HUES6 (cell line): ENCODE measurements around the gene ZNF639.
"Not testable (repeated sequence)": the region's sequence is repeated elsewhere in the genome, so short reads cannot be mapped to it uniquely, and the experiment has no call there.

Experiments used
- H3K27ac ChIP-seq: 2 replicates; pipeline ENCODE4 v1.7.0; 2013; ENCODE audit warnings: low read depth, mild to moderate bottlenecking, low read length, inconsistent platforms
- H3K27me3 ChIP-seq: 2 replicates; pipeline ENCODE4 v1.6.1; 2013; ENCODE audit warnings: low read length; ENCODE audit not compliant: control insufficient read depth, insufficient read depth
- H3K36me3 ChIP-seq: 2 replicates; pipeline ENCODE4 v1.6.1; 2013; ENCODE audit warnings: low read length; ENCODE audit not compliant: control insufficient read depth, insufficient read depth
- H3K4me1 ChIP-seq: 2 replicates; pipeline ENCODE4 v1.6.1; 2013; ENCODE audit warnings: low read length; ENCODE audit not compliant: control insufficient read depth, insufficient read depth
- H3K4me3 ChIP-seq: 2 replicates; pipeline ENCODE4 v1.5.1; 2013; ENCODE audit warnings: low read depth, low read length
- H3K9ac ChIP-seq: one replicate; pipeline ENCODE4 v1.6.1; 2013; ENCODE audit warnings: mild to moderate bottlenecking, low read length
- H3K9me3 ChIP-seq: 2 replicates; pipeline ENCODE4 v1.6.1; 2013; ENCODE audit warnings: low read depth, low read length; ENCODE audit not compliant: control insufficient read depth, insufficient read depth

ZNF639 gene

GRCh38 chr3:179289295-179289694 is 33.5 kb upstream of the ZNF639 start:
- Histone ChIP-seq H3K9ac (no peak overlapping the region), H3K4me1 (no peaks in the 10 kb centered on the region), H3K9me3 (no peaks in the 10 kb centered on the region), H3K36me3 (no peaks in the 10 kb centered on the region), H3K27me3 (no peaks in the 10 kb centered on the region), H3K4me3 (no peak overlapping the region), H3K27ac (no peak overlapping the region)

GRCh38 chr3:179292450-179292849 is 30.4 kb upstream of the ZNF639 start:
- Histone ChIP-seq H3K27me3 (no peaks in the 10 kb centered on the region), H3K9me3 (no peaks in the 10 kb centered on the region), H3K4me1 (peaks cover 6% of the 10 kb centered on the region), H3K27ac (no peak overlapping the region), H3K36me3 (no peaks in the 10 kb centered on the region), H3K4me3 (no peak overlapping the region), H3K9ac (no peak overlapping the region)

GRCh38 chr3:179297971-179298725 is 24.7 kb upstream of the ZNF639 start:
- no peak overlapping the region for H3K9ac ChIP-seq
- no peaks in the 10 kb centered on the region for H3K27me3 ChIP-seq
- H3K4me3 ChIP-seq: no peak overlapping the region
- peaks cover 6% of the 10 kb centered on the region for H3K4me1 ChIP-seq
- H3K27ac ChIP-seq: no peak overlapping the region
- peaks cover 10% of the 10 kb centered on the region for H3K9me3 ChIP-seq
- no peaks in the 10 kb centered on the region for H3K36me3 ChIP-seq

GRCh38 chr3:179299316-179299715 is 23.5 kb upstream of the ZNF639 start:
- Histone ChIP-seq H3K9ac (no peak overlapping the region), H3K4me3 (no peak overlapping the region), H3K9me3 (peaks cover 10% of the 10 kb centered on the region), H3K36me3 (no peaks in the 10 kb centered on the region), H3K27ac (no peak overlapping the region), H3K4me1 (peaks cover 6% of the 10 kb centered on the region), H3K27me3 (no peaks in the 10 kb centered on the region)

- Histone ChIP-seq H3K4me1 (peaks cover 6% of the 10 kb centered on the region), H3K27ac (no peak overlapping the region), H3K4me3 (no peak overlapping the region), H3K9ac (no peak overlapping the region), H3K36me3 (no peaks in the 10 kb centered on the region), H3K9me3 (peaks cover 10% of the 10 kb centered on the region), H3K27me3 (no peaks in the 10 kb centered on the region)
Measured at GRCh38 chr3:179299999-179300613, 22.7 kb upstream of the ZNF639 start.

GRCh38 chr3:179301645-179302044 is 21.2 kb upstream of the ZNF639 start:
- H3K9me3 ChIP-seq: peaks cover 10% of the 10 kb centered on the region
- H3K4me3 ChIP-seq: no peak overlapping the region
- H3K9ac ChIP-seq: no peak overlapping the region
- H3K36me3 ChIP-seq: no peaks in the 10 kb centered on the region
- H3K27me3 ChIP-seq: no peaks in the 10 kb centered on the region
- no peaks in the 10 kb centered on the region for H3K4me1 ChIP-seq
- no peak overlapping the region for H3K27ac ChIP-seq

- H3K9me3 ChIP-seq: peaks cover 10% of the 10 kb centered on the region
Measured at GRCh38 chr3:179302111-179302510, 20.7 kb upstream of the ZNF639 start.

GRCh38 chr3:179304605-179305004 is 18.2 kb upstream of the ZNF639 start:
- peaks cover 3% of the 10 kb centered on the region; the same call in 1 of the 2 replicates for H3K9me3 ChIP-seq
- H3K36me3 ChIP-seq: no peaks in the 10 kb centered on the region
- no peaks in the 10 kb centered on the region for H3K4me1 ChIP-seq
- no peak overlapping the region for H3K9ac ChIP-seq
- H3K4me3 ChIP-seq: no peak overlapping the region
- no peak overlapping the region for H3K27ac ChIP-seq
- no peaks in the 10 kb centered on the region for H3K27me3 ChIP-seq

More at GRCh38 chr3:179302111-179302510, 20.7 kb upstream of the ZNF639 start:
- Histone ChIP-seq H3K27ac (no peak overlapping the region), H3K36me3 (no peaks in the 10 kb centered on the region), H3K27me3 (no peaks in the 10 kb centered on the region), H3K4me3 (no peak overlapping the region), H3K4me1 (no peaks in the 10 kb centered on the region), H3K9ac (no peak overlapping the region)

GRCh38 chr3:179307362-179307761 is 15.5 kb upstream of the ZNF639 start:
- not testable (repeated sequence) for H3K27ac ChIP-seq, H3K4me3 ChIP-seq, H3K36me3 ChIP-seq, H3K9me3 ChIP-seq, H3K4me1 ChIP-seq, H3K9ac ChIP-seq, H3K27me3 ChIP-seq

- H3K4me3 ChIP-seq: no peak overlapping the region
- no peaks in the 10 kb centered on the region for H3K4me1 ChIP-seq
- H3K36me3 ChIP-seq: no peaks in the 10 kb centered on the region
- no peak overlapping the region for H3K9ac ChIP-seq
- no peaks in the 10 kb centered on the region for H3K9me3 ChIP-seq
- H3K27me3 ChIP-seq: no peaks in the 10 kb centered on the region
- H3K27ac ChIP-seq: no peak overlapping the region
Measured at GRCh38 chr3:179308001-179308400, 14.8 kb upstream of the ZNF639 start.

GRCh38 chr3:179309225-179310078 is 13.4 kb upstream of the ZNF639 start:
- H3K9me3 ChIP-seq: no peaks in the 10 kb centered on the region
- no peak overlapping the region for H3K9ac ChIP-seq
- no peaks in the 10 kb centered on the region for H3K27me3 ChIP-seq
- no peaks in the 10 kb centered on the region for H3K36me3 ChIP-seq
- H3K4me1 ChIP-seq: no peaks in the 10 kb centered on the region
- no peak overlapping the region for H3K4me3 ChIP-seq
- H3K27ac ChIP-seq: no peak overlapping the region
